ENCODE measurements around the gene DPP9.

- TF ChIP-seq CTCF (IDR thresholded peaks at IDR 0.05) (no peak), POLR2A (IDR thresholded peaks at IDR 0.05; ENCODE audit: low read length) (no peak), MAZ (IDR thresholded peaks at IDR 0.05; ENCODE audit: borderline replicate concordance, low read depth, low read length) (no peak), KDM1A (IDR thresholded peaks at IDR 0.05; ENCODE audit: low read depth) (no peak), RARB (CRISPR knock-in tag; IDR thresholded peaks at IDR 0.05) (no peak), HDAC2 (IDR thresholded peaks at IDR 0.05) (no peak), JUNB (IDR thresholded peaks at IDR 0.05) (no peak), RCOR1 (IDR thresholded peaks at IDR 0.05; ENCODE audit: low read depth, low read length) (no peak)
- TF ChIP-seq, protein P1, sequence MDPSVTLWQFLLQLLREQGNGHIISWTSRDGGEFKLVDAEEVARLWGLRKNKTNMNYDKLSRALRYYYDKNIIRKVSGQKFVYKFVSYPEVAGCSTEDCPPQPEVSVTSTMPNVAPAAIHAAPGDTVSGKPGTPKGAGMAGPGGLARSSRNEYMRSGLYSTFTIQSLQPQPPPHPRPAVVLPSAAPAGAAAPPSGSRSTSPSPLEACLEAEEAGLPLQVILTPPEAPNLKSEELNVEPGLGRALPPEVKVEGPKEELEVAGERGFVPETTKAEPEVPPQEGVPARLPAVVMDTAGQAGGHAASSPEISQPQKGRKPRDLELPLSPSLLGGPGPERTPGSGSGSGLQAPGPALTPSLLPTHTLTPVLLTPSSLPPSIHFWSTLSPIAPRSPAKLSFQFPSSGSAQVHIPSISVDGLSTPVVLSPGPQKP (IDR thresholded peaks at IDR 0.05; ENCODE audit: low read depth, low read length) = no peak
- TF ChIP-seq, protein P2, sequence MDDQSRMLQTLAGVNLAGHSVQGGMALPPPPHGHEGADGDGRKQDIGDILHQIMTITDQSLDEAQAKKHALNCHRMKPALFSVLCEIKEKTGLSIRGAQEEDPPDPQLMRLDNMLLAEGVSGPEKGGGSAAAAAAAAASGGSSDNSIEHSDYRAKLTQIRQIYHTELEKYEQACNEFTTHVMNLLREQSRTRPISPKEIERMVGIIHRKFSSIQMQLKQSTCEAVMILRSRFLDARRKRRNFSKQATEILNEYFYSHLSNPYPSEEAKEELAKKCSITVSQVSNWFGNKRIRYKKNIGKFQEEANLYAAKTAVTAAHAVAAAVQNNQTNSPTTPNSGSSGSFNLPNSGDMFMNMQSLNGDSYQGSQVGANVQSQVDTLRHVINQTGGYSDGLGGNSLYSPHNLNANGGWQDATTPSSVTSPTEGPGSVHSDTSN (IDR thresholded peaks at IDR 0.05) = no peak
These were observed 48.9 kb upstream of the DPP9 start for GRCh38 chr19:4772566-4772965.

All from A549 (cell line).